AG20443 (cell line): ENCODE results near the gene KIF2C.
"Not testable (repeated sequence)": the region's sequence is repeated elsewhere in the genome, so short reads cannot be mapped to it uniquely, and the experiment has no call there.

Experiments
- DNase-seq: peaks from one replicate; pipeline ENCODE4 v3.0.0; 2012; ENCODE audit warnings: low spot score, mixed read lengths

Gene KIF2C

GRCh38 chr1:44739307-44740178 is at the start of gene KIF2C:
Gene KIF2C (plus strand): TSS chr1:44739837. CDS start chr1:44739933, 96 bp downstream.
- DNase-seq = peak; percentile 99

- no peak for DNase-seq
Measured at GRCh38 chr1:44693159-44693558, 46.5 kb upstream of the KIF2C start.

- DNase-seq = no peak
Measured at GRCh38 chr1:44693900-44694299, 45.7 kb upstream of the KIF2C start.

- no peak for DNase-seq
Measured at GRCh38 chr1:44694863-44695478, 44.7 kb upstream of the KIF2C start.

GRCh38 chr1:44695671-44696070 is 44.0 kb upstream of the KIF2C start:
- no peak for DNase-seq

- no peak for DNase-seq
Measured at GRCh38 chr1:44696101-44696500, 43.5 kb upstream of the KIF2C start.

- no peak for DNase-seq
Measured at GRCh38 chr1:44696789-44697345, 42.8 kb upstream of the KIF2C start.

GRCh38 chr1:44698138-44698537 is 41.5 kb upstream of the KIF2C start:
- no peak for DNase-seq

GRCh38 chr1:44699375-44699774 is 40.3 kb upstream of the KIF2C start:
- not testable (repeated sequence) for DNase-seq

GRCh38 chr1:44700573-44700972 is 39.1 kb upstream of the KIF2C start:
- DNase-seq = no peak

- DNase-seq = no peak
Measured at GRCh38 chr1:44701141-44701573, 38.5 kb upstream of the KIF2C start.

GRCh38 chr1:44705470-44705869 is 34.2 kb upstream of the KIF2C start:
- no peak for DNase-seq

- no peak for DNase-seq
Measured at GRCh38 chr1:44705938-44706337, 33.7 kb upstream of the KIF2C start.

GRCh38 chr1:44707112-44707881 is 32.3 kb upstream of the KIF2C start:
- peak; percentile 88 for DNase-seq

GRCh38 chr1:44707959-44708831 is 31.4 kb upstream of the KIF2C start:
- peak; percentile 72 for DNase-seq

GRCh38 chr1:44713321-44713781 is 26.3 kb upstream of the KIF2C start:
- no peak for DNase-seq

- no peak for DNase-seq
Measured at GRCh38 chr1:44714532-44714931, 25.1 kb upstream of the KIF2C start.

- DNase-seq = peak; percentile 88
Measured at GRCh38 chr1:44714944-44715571, 24.6 kb upstream of the KIF2C start.

GRCh38 chr1:44717156-44717555 is 22.5 kb upstream of the KIF2C start:
- peak; percentile 31 for DNase-seq

GRCh38 chr1:44717653-44718052 is 22.0 kb upstream of the KIF2C start:
- DNase-seq = no peak

- DNase-seq = no peak
Measured at GRCh38 chr1:44718091-44718490, 21.5 kb upstream of the KIF2C start.
